ENCODE results near the gene FRMPD4.

Gene FRMPD4

GRCh38 chrX:12223650-12224049 lies 85.4 kb downstream of the FRMPD4 start:
- DNase-seq: no peak

GRCh38 chrX:12225107-12225506 lies 86.8 kb downstream of the FRMPD4 start:
- no peak for DNase-seq

- no peak for DNase-seq
Measured at GRCh38 chrX:12227412-12228041, 89.3 kb downstream of the FRMPD4 start.

GRCh38 chrX:12228862-12229261 lies 90.6 kb downstream of the FRMPD4 start:
- no peak for DNase-seq

- DNase-seq: no peak
Measured at GRCh38 chrX:12229986-12230385, 91.7 kb downstream of the FRMPD4 start.

- no peak for DNase-seq
Measured at GRCh38 chrX:12234534-12235329, 96.5 kb downstream of the FRMPD4 start.

- DNase-seq: no peak
Measured at GRCh38 chrX:12236156-12236555, 97.9 kb downstream of the FRMPD4 start.

- no peak for DNase-seq
Measured at GRCh38 chrX:12237131-12237530, 98.9 kb downstream of the FRMPD4 start.

GRCh38 chrX:12237771-12238170 lies 99.5 kb downstream of the FRMPD4 start:
- no peak for DNase-seq

- no peak for DNase-seq
Measured at GRCh38 chrX:12239356-12240082, 101.2 kb downstream of the FRMPD4 start.

- DNase-seq: no peak
Measured at GRCh38 chrX:12240491-12240890, 102.2 kb downstream of the FRMPD4 start.

- DNase-seq: no peak
Measured at GRCh38 chrX:12241026-12241425, 102.8 kb downstream of the FRMPD4 start.

GRCh38 chrX:12245650-12246645 lies 107.7 kb downstream of the FRMPD4 start:
- DNase-seq: no peak

GRCh38 chrX:12249997-12250396 lies 111.7 kb downstream of the FRMPD4 start:
- DNase-seq: no peak

- DNase-seq: no peak
Measured at GRCh38 chrX:12263211-12263610, 124.9 kb downstream of the FRMPD4 start.

GRCh38 chrX:12269484-12269883 lies 131.2 kb downstream of the FRMPD4 start:
- DNase-seq: no peak

GRCh38 chrX:12278151-12278550 lies 139.9 kb downstream of the FRMPD4 start:
- no peak for DNase-seq

GRCh38 chrX:12282991-12283390 lies 144.7 kb downstream of the FRMPD4 start:
- no peak for DNase-seq

GRCh38 chrX:12292996-12293765 lies 154.9 kb downstream of the FRMPD4 start:
- no peak for DNase-seq

- no peak for DNase-seq
Measured at GRCh38 chrX:12297353-12297752, 159.1 kb downstream of the FRMPD4 start.

- DNase-seq: no peak
Measured at GRCh38 chrX:12301288-12301687, 163.0 kb downstream of the FRMPD4 start.

GRCh38 chrX:12304261-12304660 lies 166.0 kb downstream of the FRMPD4 start:
- DNase-seq: no peak

Data from CD4-positive, alpha-beta T cell treated with Interleukin-4 for 4 hours (primary cell).